ENCODE measurements around the gene C2orf15.

DNA sequence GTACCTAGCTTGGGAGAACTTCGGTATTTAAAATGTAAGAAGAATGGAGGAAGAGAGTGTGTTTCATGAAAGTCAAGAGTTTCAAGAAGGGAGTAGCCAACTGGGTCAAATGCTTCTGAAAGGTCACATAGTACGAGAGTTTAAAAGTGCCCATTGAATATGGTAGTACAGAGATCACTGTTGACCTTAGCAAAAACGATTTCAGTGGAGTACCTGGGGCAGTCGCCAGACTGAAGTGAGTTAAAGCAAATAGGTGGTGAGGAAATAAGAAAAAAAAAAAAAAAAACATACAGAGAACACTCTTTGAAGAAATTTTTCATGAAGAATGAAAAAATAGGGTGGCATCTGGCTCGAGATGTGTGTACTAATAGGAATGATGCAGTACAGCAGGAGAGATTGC, 24.7 kb downstream of the C2orf15 start:
- no peak for TF ChIP-seq ZNF274 (IDR thresholded peaks at IDR 0.05; ENCODE audit: low read length)
- TF ChIP-seq ZNF274 (tag by site-specific recombination; IDR thresholded peaks at IDR 0.05; ENCODE audit: borderline replicate concordance) = no peak
- no peak for TF ChIP-seq IKZF3 (tag by site-specific recombination; IDR thresholded peaks at IDR 0.05)
- TF ChIP-seq, protein P1, sequence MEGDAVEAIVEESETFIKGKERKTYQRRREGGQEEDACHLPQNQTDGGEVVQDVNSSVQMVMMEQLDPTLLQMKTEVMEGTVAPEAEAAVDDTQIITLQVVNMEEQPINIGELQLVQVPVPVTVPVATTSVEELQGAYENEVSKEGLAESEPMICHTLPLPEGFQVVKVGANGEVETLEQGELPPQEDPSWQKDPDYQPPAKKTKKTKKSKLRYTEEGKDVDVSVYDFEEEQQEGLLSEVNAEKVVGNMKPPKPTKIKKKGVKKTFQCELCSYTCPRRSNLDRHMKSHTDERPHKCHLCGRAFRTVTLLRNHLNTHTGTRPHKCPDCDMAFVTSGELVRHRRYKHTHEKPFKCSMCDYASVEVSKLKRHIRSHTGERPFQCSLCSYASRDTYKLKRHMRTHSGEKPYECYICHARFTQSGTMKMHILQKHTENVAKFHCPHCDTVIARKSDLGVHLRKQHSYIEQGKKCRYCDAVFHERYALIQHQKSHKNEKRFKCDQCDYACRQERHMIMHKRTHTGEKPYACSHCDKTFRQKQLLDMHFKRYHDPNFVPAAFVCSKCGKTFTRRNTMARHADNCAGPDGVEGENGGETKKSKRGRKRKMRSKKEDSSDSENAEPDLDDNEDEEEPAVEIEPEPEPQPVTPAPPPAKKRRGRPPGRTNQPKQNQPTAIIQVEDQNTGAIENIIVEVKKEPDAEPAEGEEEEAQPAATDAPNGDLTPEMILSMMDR (tag by site-specific recombination; IDR thresholded peaks at IDR 0.05) = no peak
- TF ChIP-seq, protein P2, sequence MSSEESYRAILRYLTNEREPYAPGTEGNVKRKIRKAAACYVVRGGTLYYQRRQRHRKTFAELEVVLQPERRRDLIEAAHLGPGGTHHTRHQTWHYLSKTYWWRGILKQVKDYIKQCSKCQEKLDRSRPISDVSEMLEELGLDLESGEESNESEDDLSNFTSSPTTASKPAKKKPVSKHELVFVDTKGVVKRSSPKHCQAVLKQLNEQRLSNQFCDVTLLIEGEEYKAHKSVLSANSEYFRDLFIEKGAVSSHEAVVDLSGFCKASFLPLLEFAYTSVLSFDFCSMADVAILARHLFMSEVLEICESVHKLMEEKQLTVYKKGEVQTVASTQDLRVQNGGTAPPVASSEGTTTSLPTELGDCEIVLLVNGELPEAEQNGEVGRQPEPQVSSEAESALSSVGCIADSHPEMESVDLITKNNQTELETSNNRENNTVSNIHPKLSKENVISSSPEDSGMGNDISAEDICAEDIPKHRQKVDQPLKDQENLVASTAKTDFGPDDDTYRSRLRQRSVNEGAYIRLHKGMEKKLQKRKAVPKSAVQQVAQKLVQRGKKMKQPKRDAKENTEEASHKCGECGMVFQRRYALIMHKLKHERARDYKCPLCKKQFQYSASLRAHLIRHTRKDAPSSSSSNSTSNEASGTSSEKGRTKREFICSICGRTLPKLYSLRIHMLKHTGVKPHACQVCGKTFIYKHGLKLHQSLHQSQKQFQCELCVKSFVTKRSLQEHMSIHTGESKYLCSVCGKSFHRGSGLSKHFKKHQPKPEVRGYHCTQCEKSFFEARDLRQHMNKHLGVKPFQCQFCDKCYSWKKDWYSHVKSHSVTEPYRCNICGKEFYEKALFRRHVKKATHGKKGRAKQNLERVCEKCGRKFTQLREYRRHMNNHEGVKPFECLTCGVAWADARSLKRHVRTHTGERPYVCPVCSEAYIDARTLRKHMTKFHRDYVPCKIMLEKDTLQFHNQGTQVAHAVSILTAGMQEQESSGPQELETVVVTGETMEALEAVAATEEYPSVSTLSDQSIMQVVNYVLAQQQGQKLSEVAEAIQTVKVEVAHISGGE (tag by site-specific recombination; conservative IDR thresholded peaks at IDR 0.05; ENCODE audit: low read depth) = no peak
- no peak for TF ChIP-seq ZNF558 (tag by site-specific recombination; IDR thresholded peaks at IDR 0.05)
- TF ChIP-seq YY2 (tag by site-specific recombination; IDR thresholded peaks at IDR 0.05) = no peak
- TF ChIP-seq ZNF133 (tag by site-specific recombination; IDR thresholded peaks at IDR 0.05) = no peak
- no peak for TF ChIP-seq ZNF629 (tag by site-specific recombination; IDR thresholded peaks at IDR 0.05)
- TF ChIP-seq SCRT2 (tag by site-specific recombination; IDR thresholded peaks at IDR 0.05) = no peak
- TF ChIP-seq, protein P3, sequence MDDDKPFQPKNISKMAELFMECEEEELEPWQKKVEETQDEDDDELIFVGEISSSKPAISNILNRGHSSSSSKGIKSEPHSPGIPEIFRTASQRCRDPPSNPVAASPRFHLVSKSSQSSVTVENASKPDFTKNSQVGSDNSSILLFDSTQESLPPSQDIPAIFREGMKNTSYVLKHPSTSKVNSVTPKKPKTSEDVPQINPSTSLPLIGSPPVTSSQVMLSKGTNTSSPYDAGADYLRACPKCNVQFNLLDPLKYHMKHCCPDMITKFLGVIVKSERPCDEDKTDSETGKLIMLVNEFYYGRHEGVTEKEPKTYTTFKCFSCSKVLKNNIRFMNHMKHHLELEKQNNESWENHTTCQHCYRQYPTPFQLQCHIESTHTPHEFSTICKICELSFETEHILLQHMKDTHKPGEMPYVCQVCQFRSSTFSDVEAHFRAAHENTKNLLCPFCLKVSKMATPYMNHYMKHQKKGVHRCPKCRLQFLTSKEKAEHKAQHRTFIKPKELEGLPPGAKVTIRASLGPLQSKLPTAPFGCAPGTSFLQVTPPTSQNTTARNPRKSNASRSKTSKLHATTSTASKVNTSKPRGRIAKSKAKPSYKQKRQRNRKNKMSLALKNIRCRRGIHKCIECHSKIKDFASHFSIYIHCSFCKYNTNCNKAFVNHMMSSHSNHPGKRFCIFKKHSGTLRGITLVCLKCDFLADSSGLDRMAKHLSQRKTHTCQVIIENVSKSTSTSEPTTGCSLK (tag by site-specific recombination; IDR thresholded peaks at IDR 0.05) = no peak
- TF ChIP-seq, protein P4, sequence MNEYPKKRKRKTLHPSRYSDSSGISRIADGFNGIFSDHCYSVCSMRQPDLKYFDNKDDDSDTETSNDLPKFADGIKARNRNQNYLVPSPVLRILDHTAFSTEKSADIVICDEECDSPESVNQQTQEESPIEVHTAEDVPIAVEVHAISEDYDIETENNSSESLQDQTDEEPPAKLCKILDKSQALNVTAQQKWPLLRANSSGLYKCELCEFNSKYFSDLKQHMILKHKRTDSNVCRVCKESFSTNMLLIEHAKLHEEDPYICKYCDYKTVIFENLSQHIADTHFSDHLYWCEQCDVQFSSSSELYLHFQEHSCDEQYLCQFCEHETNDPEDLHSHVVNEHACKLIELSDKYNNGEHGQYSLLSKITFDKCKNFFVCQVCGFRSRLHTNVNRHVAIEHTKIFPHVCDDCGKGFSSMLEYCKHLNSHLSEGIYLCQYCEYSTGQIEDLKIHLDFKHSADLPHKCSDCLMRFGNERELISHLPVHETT (tag by site-specific recombination; IDR thresholded peaks at IDR 0.05) = no peak
- no peak for TF ChIP-seq ZNF544 (tag by site-specific recombination; IDR thresholded peaks at IDR 0.05)
- TF ChIP-seq KLF16 (tag by site-specific recombination; IDR thresholded peaks at IDR 0.05) = no peak
